Renal cortex interstitium (tissue), 11 donors: Measurements from ENCODE around the gene ATG101. TPM values are rescaled to one million over a fixed set of nuclear protein-coding genes. Genes with fewer than 3 reads are reported as not detected.

Experiments
- DNase-seq, 11 donors: peaks; one replicate each; pipeline ENCODE4 v3.0.0-alpha.2; 2013; ENCODE audit warnings: low read depth in 9 of 11, low spot score in 4 of 11; ENCODE audit errors: extremely low read depth in 1 of 11
- polyA plus RNA-seq, 3 donors: library from polyadenylated mRNA; unstranded; fragments of 120-200 nt; gene quantifications; one replicate each; pipeline ENCODE4 v1.2.1, GENCODE V29; 2013; ENCODE audit not compliant: insufficient read length in 3 of 3

The ATG101 gene
- polyA plus RNA-seq, 3 donors = 21.8 to 32.0 (median 24.7) TPM

DNA sequence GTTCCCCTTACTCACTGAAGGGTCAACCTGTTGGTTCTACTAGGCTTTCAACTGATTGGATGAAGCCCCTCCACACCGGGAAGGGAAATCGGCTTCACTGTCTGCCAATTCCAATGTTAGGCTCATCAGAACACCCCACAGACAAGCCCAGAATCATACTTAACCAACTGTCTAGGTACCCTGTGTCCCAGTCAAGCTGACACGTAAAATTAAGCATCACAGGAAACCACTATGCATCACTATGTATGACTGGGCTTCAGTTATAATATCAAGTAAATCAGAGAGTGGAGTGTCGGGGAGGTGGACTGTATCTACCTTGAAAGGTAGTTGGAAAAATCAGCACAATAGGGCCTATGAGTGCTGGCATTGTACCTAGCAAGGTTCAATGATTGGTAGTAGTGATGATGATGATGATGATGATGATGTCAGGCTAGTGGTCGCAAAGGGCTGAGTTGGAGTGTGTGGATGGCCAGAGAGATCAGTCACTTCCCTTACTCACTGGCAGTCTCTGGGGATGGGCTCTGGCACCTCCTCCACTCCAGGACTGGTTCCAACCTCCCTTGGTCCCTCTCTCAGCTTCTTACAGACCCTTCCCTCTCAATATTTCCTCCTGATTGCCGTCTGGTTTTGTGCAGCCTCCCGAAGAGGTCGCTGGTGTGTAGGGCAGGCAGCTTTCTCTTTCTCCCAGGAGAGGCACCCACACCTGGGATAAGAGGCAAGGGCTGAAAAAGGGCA is 3.3 kb upstream of the ATG101 start:
- DNase-seq = no peak

DNA sequence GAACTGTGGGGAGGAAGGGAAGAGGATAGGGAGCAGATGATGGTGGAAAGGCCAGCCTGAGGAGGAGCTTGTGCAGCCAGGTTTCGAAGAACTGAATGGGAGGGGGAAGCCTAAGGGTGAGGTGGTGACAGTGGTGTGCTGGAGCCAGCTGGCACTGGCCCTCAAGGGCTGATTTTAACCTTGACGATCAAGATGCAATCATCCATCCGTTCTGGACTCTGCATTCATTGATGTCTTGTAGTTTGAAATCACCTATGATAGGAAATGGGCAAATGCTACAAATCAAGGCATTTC is 2.8 kb upstream of the ATG101 start:
- DNase-seq = no peak

DNA sequence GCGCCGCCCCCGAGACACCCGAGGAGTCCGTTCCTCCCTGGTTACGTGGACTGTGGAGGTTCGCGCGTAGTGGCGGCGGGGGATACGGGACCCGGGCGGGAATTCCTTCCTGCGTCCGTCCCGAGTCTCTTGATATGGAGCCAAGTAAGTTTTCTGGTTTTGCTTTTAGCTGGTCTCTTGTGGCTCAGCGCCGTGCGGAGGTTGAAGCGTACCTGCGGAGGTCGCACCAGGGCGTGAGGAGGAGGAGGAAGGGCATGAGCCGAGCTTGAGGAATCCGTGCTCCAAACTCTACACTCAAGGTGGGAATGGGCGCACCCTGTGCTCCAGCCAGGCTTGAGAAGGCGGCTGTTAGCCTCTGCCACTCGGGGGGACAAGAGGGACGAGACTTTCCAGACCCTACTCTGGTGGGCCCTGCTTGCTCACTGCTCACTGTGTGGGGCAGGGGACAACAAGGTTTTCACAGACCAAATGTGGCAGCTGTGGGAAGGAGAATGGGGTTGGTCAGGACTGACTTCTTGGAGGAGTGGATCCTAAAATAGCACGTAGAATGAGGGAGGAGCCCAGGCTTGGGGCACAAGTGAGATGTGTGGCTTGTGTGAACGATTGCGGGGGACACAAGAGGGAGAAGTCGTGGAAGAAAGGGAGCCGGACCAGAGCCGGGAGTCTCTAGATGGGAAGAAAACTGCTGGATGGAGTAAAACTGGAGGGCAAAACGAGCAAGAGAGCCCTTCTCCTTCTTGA is 577 bp downstream of the ATG101 start:
- no peak for DNase-seq

DNA sequence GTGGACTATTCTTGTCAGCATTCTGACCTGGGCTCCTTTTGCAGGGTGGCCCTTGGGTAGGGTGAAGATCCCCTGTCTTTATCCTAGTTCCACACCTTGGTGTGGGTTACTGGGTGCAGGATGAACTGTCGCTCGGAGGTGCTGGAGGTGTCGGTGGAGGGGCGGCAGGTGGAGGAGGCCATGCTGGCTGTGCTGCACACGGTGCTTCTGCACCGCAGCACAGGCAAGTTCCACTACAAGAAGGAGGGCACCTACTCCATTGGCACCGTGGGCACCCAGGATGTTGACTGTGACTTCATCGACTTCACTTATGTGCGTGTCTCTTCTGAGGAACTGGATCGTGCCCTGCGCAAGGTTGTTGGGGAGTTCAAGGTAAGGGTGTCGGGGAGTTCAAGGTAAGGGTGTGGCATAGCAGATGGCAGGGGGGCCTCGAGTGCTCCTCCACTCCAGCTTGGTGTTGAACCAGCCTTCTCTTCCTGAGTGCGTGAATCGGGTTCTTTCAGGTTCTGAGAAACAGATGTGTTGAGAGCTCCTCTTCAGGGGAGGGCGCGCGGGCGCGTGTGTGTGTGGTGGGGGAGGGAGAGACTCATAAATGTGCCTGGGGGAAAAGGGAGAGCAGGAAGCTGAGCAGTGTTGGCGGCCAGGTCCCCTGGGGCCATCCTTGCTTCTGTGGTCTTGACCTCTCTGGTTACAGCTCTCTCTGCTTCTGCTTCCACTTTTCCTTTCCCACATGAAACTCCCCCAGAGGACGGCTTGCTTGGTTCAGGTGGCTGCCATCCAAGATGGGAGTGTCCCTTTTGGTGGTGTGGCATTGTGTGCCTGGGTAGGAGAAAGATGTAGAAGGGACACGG is 4.0 kb downstream of the ATG101 start:
- DNase-seq = no peak

DNA sequence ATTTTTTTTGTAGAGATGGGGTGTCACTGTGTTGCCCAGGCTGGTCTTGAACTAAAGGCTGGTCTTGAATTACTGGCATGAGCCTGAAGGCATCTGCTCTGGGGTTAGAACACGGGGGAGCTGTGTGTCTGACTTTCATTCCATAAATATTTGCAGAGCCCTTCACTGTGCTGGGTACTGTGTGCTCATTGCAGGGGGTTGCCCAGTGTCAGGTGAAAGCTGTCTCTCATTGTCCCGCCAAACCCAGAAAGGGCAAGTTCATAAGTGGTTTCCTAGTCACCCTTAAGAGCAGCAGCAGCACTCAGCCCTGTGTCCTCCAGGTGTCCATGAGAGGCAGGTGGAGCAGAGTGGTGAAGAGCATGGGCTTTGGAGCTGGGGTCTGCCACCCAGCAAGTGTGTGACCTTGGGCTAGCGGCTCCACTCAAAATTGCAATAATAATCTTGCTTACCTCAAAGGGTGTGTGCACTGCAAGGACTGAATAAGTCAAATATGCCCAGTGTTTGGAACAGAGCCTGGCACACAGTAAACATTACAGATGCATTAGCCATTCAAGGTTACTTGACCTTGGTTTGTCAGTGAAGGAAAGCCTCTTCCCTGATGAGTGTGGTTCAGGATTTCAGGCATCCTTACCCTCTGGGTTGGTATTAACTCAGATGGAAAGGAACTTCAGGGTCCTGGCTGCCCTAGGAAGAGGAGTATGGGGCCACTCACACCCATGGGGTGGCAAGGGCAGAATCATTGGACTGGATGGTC is 5.4 kb downstream of the ATG101 start:
- DNase-seq = no peak

DNA sequence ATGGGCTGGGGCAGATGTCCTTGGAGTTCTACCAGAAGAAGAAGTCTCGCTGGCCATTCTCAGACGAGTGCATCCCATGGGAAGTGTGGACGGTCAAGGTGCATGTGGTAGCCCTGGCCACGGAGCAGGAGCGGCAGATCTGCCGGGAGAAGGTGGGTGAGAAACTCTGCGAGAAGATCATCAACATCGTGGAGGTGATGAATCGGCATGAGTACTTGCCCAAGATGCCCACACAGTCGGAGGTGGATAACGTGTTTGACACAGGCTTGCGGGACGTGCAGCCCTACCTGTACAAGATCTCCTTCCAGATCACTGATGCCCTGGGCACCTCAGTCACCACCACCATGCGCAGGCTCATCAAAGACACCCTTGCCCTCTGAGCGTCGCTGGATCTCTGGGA is 7.0 kb downstream of the ATG101 start:
- DNase-seq = no peak

DNA sequence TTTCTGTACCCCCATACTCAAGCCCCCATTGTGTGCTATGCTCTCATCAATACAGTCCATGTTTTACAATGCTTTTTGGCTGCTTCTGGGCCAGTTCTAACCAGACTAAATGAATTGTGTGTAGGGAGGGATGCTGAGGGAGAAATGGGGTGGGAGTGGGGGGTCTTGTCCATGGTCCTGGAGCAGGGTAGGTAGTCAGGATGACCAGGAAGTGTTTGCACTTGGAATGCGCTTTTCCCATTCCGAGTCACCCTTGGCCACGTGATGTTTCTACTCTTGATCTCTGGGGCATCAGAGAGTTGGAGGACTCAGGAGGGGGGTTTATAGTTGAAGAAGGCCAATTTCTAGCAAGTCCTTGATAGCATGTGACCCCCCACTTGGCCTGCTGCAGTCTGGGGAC is 8.5 kb downstream of the ATG101 start:
- DNase-seq = no peak

DNA sequence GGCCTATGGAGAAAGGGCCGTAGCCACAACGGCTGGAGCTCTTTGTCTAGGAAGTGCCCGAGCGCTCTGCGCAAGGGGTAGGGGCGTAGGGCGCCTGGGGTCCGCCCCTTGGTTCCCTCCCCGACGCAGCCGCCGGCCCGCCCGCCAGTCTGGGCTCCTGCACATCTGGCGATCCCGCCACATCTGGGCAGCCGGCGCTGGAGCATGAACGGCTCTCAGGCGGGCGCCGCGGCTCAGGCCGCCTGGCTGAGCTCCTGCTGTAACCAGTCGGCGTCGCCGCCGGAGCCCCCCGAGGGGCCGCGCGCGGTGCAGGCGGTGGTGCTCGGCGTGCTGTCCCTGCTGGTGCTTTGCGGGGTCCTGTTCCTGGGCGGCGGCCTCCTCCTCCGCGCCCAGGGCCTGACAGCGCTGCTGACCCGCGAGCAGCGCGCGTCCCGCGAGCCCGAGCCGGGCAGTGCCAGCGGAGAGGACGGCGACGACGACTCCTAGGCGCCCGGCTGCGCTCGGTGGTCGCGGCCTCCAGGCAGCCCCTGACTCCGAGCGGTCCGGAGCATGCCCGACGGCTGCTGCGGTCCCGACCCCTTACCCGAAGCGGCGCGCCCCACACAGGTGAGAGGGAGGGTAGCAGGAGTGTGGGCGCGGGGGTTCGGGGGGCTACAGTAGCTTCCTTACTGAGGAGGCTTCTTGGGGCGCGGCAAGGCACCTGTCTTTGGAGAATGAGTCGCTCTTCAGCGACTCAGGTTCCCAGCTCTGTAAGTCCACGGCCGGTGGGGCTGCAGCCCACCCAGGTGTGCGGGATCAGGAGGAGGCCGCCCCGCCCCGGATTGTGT is 10.0 kb downstream of the ATG101 start, which contains the start of gene SMIM41:
SMIM41 (plus strand) TSS at position 129 of the 827 bp plus-strand sequence; CDS start at position 205, 76 bp downstream.
- DNase-seq = no peak

DNA sequence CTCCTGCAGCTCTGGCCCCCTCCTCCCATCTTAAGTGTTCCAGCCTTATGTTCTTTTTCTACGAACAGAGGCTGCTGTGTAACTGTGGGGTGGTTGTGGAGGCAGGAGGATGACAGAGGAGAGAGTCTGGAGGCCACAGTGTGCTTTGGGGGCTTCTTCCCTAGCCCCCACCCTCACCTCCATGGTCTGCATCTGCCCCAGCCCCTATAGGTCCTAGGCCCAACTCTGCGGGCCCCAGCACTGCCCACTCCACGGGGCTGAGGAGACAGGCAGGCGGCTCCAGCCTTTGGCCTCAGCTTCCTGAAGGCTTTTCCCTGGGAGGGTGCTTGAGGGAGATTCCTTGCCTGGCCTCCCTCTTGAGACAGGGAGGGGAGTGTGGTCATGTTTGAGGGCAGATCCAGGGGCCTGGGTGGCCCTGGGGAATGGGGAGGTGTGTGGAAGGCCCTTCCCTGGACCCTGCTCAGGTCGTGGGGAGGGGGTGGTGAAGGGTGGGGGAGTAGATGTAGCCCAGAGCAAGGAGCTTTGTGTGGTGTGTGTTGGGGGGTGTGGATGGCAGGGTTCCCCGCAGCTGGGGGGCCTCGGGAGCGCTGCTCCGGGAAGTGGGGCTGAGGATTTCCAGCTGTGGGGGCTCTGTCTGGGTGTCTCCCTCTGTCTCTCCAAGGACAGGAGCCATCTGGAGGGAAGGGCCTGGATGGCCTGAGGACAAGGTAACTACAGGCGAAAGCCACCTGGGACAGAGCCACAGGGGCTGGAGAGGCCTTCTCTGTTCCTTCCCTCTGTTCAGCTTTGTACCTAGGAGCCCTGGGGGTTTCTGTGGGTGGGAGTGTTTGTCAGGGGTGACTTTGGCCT is 10.8 kb downstream of the ATG101 start:
- no peak for DNase-seq

DNA sequence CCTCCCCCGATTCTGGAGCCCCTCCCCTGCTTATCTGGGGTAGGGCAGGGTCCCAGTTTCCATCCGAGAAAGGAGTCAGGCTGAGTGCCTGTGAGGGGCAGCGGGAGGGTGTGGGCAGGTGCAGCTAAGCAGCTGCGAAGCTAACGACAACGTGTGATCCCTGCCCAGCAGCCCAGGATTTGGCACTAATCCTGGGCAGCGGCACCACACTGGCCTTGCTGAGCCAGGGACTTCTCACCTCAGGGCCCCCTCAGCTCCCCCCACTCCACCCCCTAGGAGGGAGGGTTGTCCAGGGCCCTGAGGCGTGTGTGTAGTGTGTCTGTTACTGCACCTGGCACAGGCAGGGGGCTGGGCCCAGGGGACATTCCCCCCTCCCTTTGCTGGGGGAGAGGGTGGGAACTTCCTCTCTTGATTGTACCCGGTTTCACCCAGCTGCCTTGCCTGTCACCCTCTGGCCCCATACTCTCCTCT is 11.5 kb downstream of the ATG101 start:
- DNase-seq = no peak

DNA sequence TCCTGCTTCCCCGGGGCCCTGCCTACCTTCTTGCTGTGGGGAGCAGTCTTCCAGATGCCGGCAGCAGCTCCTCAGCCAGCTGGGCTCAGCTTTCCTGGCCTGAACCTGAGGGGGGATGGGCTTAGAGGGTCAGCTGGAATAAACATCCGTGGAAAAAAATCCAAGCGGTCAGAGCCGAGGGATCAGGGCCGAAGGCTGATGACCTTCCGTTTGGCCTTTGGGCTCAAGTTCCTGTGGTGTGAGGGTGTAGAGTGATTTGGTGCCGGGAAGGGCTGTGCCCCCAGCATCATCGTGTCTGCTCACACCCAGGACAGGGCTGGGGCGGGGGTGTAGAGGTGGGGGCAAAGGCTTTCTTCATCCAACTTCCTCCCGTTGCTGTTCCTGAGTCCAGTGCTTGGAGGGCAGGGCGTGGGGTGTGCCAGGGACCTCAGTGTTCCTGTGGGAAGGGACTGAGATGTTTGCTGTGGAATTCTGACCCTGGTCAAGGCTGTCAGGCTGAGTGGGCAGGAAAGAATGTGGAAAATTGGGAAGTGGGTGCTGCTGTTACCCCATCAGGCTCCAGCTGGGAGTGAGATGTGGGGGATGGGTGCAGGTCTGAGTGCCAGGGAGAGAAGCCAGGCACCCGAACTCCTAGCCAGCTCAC is 12.4 kb downstream of the ATG101 start:
- no peak for DNase-seq

DNA sequence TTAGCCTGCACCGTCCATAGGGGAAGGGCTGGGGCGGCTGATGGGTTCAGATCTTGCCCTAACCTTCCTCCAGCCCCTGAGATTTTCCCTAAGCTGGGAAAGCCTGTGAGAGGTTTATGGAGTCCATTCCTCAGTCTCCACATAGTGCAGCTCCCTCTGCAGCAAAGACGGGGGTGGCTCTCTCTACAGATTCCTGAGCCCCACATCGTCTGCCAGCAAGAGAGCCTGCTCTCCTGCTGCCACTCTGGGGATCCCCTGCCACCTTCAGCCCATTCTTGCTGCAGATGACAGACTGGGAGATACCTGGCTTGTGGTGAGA is 12.8 kb downstream of the ATG101 start:
- no peak for DNase-seq

DNA sequence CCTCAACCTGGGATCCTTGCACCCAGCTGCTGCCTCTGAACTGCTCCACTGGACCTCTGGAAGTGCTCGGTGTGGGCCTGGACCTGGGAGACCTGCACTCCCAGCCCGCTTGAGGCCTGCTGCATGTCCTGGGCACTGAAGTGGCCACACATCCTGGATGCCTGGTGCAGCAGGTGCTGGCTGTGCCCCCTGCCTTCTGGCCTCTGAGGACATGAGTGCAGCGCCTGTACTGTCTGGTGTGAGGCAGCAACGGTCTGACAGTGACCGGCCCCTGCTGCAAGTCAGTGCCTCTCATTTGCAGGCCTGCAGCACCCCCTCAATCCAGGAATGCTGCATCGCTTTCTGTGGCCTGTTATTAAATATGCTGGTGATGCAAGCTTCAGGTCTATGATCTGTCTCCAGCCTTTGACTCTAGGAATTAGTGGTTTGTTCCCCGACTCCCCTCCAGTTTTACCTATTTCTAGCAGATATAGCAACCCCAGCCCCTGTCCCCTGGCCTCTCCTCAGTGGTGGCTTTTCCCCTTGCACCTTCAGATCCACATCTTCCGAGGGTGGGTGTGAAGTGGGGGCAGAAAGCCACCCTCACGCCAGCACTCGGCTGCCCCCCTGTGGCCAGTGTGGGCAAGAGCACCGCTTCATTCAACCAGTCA is 13.3 kb downstream of the ATG101 start:
- no peak for DNase-seq

DNA sequence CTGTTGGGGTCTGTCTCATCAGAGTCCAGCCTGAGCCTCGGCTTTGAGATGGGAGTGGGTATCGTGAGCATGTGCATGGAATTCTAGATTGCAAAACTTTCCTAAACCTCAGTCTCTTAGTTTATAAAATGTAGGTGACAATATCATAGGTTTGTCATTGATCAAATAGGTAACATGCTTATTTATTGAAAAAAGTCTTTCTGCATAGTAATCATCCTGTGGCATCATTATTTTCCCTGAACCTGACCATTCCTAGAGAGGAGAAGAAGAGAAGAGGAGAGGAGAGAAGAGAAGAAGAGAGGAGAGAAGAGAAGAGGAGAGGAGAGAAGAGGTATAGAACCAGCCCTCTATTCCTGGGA is 13.8 kb downstream of the ATG101 start:
- DNase-seq = no peak

DNA sequence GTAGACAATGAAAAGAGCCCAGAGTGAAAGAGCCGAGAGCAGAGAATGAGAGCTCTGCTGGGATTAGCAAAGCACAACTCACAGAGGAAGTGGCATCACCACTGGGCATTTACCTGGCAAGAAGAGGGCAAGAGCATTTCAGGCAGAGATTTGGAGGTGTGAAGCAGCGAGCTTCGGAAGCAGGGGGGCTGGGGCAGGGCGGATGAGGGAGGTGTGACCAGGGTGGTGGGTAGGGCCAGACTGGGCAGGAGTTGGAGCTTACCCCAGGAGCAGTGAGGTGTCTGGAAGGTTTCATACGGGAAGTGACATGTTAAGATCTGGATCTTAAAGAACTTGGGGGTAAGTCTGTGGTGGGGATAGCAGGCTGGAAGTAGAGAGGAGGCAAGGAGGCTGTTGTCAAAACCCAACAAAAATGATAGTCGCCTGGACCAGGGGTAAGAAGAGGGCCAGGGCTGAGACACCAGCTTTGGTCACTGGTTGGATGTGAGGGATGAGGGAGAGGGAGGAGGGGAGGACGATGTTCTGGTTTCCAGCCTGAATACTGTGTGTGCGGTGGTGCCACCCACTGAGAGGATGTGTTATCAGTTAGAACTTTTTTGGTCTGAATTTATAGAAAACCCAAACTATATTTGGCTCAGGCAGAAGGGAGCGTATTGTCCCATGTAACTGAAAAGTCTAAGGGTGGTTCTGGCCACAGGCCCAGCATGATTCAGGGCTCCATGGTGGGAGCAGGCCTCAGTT is 14.9 kb downstream of the ATG101 start:
- DNase-seq = no peak

DNA sequence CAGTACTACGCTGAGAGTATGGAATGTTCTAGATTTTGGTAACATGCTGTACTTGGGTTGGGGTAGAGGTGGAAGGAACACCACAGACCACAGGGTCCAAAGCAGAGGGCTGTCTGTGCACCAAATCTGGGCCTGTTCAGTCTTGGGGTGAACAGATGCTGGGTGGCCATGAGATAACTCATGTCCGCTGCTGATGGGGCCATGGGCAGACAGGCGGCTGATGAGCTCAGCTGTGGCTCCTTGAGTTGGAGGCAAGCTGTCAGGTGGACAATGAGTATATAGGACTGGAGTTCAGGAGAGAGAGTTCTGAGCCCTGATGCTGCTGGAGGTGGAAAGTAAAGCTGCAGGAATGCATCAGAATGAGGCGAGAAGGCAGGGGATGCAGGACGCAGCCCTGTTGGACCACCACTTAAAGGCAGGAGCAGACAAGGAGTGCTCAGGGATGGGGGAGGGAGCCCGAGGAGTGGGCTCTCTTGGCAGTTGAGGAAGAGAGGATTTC is 16.0 kb downstream of the ATG101 start:
- DNase-seq = no peak
